Upper lobe of left lung (tissue), 4 donors: Measurements from ENCODE around the gene GGT5.

Experiments
- POLR2A ChIP-seq, 4 donors: fragments of 450-650 bp; IDR thresholded peaks; one replicate each; pipeline ENCODE4 v1.5.1; 2016 to 2017; ENCODE audit warnings: antibody characterized with exemption in 4 of 4, mild to moderate bottlenecking in 2 of 4
- TF ChIP-seq, protein P1 (sequence below), 6 experiments: fragments of 450-650 bp in 4 of 6; fragments of 200-600 bp in 2 of 6; sonication (generic) in 2 of 6; IDR thresholded peaks; one replicate each; pipeline ENCODE4 v1.5.1; 2016 to 2019; ENCODE audit warnings: antibody characterized with exemption in 6 of 6

GRCh38 chr22:24186352-24186740 lies 58.5 kb downstream of the GGT5 start:
- TF ChIP-seq, protein P1, sequence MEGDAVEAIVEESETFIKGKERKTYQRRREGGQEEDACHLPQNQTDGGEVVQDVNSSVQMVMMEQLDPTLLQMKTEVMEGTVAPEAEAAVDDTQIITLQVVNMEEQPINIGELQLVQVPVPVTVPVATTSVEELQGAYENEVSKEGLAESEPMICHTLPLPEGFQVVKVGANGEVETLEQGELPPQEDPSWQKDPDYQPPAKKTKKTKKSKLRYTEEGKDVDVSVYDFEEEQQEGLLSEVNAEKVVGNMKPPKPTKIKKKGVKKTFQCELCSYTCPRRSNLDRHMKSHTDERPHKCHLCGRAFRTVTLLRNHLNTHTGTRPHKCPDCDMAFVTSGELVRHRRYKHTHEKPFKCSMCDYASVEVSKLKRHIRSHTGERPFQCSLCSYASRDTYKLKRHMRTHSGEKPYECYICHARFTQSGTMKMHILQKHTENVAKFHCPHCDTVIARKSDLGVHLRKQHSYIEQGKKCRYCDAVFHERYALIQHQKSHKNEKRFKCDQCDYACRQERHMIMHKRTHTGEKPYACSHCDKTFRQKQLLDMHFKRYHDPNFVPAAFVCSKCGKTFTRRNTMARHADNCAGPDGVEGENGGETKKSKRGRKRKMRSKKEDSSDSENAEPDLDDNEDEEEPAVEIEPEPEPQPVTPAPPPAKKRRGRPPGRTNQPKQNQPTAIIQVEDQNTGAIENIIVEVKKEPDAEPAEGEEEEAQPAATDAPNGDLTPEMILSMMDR (IDR thresholded peaks at IDR 0.05) = no peak
- TF ChIP-seq POLR2A (IDR thresholded peaks at IDR 0.05) = no peak
